ENCODE results near the gene DCHS2. TPM values are rescaled to one million over a fixed set of nuclear protein-coding genes. Genes with fewer than 3 reads are reported as not detected.

The DCHS2 gene
- total RNA-seq, 1 donor from 2014 or later = 17.7 TPM

GRCh38 chr4:154390324-154390723, 101.3 kb downstream of the DCHS2 start:
- no peak for DNase-seq

- DNase-seq = no peak
These were observed 102.5 kb downstream of the DCHS2 start for GRCh38 chr4:154389148-154389547.

- no peak for DNase-seq
These were observed 107.6 kb downstream of the DCHS2 start for GRCh38 chr4:154384012-154384411.

GRCh38 chr4:154376486-154376885, 115.1 kb downstream of the DCHS2 start:
- no peak for DNase-seq

GRCh38 chr4:154368060-154368459, 123.5 kb downstream of the DCHS2 start:
- no peak for DNase-seq

- no peak for DNase-seq
These were observed 123.9 kb downstream of the DCHS2 start for GRCh38 chr4:154367659-154368058.

GRCh38 chr4:154366956-154367355, 124.6 kb downstream of the DCHS2 start:
- no peak for DNase-seq

GRCh38 chr4:154364066-154364845, 127.3 kb downstream of the DCHS2 start:
- DNase-seq = no peak

- DNase-seq = peak; percentile 51
These were observed 130.1 kb downstream of the DCHS2 start for GRCh38 chr4:154361450-154361849.

- DNase-seq = no peak
These were observed 131.1 kb downstream of the DCHS2 start for GRCh38 chr4:154360491-154360890.

- DNase-seq = no peak
These were observed 136.7 kb downstream of the DCHS2 start for GRCh38 chr4:154354883-154355282.

- no peak for DNase-seq
These were observed 141.8 kb downstream of the DCHS2 start for GRCh38 chr4:154349829-154350228.

- DNase-seq = no peak
These were observed 142.9 kb downstream of the DCHS2 start for GRCh38 chr4:154348657-154349056.

GRCh38 chr4:154345359-154345758, 146.2 kb downstream of the DCHS2 start:
- DNase-seq = no peak

- DNase-seq = no peak
These were observed 146.9 kb downstream of the DCHS2 start for GRCh38 chr4:154344686-154345085.

GRCh38 chr4:154343651-154344050, 147.9 kb downstream of the DCHS2 start:
- DNase-seq = no peak

- DNase-seq = no peak
These were observed 150.2 kb downstream of the DCHS2 start for GRCh38 chr4:154341448-154341847.

GRCh38 chr4:154335588-154335987, 156.0 kb downstream of the DCHS2 start:
- no peak for DNase-seq

GRCh38 chr4:154332681-154333421, 158.7 kb downstream of the DCHS2 start:
- no peak for DNase-seq

- DNase-seq = peak; percentile 94
These were observed 161.7 kb downstream of the DCHS2 start for GRCh38 chr4:154329939-154330338.

- peak; percentile 45 for DNase-seq
These were observed 162.2 kb downstream of the DCHS2 start for GRCh38 chr4:154329268-154329868.

- DNase-seq = no peak
These were observed 163.6 kb downstream of the DCHS2 start for GRCh38 chr4:154328030-154328429.

GRCh38 chr4:154320521-154320920, 171.1 kb downstream of the DCHS2 start:
- no peak for DNase-seq
